Stimulated activated CD8-positive, alpha-beta memory T cell treated with anti-CD3 and anti-CD28 coated beads, Interleukin-7, amount 100 ng/mL, for 48 hours (primary cell): ENCODE data around the gene BHLHE23.

Experiments used
- DNase-seq, 2 donors: peaks; one replicate each; pipeline ENCODE4 v3.0.0-alpha.2; 2020; ENCODE audit warnings: low read depth in 1 of 2; ENCODE audit errors: extremely low read depth in 1 of 2

Gene BHLHE23

DNA sequence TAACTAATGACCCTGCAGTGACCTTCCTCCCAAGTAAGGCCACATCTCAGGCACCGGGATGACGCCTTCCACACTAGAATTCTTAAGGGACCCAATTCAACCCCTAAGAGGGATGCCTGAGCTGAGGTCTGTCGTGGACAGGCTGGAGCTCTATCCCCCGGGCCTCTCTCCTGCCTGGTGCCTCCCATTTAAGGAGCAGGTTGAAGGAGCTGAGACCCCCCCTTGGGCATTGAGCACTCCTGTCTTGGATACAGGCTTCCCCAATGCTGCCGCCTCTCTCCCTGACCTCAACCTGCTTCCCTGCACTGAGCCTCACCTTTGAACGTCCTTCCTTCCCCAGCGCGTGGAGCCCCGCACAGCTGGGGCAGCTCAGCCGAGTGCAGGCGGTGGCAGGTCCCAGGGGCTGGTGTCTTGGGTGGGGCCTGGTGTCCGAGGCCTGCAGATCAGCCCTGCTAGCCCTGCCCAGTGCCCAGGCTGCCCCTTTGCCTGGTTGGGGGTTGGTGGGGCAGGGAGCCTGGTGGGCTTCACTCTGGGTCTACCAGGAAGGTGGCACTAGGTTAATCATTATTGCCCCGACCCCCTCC is 19.9 kb upstream of the BHLHE23 start:
- DNase-seq = no peak

DNA sequence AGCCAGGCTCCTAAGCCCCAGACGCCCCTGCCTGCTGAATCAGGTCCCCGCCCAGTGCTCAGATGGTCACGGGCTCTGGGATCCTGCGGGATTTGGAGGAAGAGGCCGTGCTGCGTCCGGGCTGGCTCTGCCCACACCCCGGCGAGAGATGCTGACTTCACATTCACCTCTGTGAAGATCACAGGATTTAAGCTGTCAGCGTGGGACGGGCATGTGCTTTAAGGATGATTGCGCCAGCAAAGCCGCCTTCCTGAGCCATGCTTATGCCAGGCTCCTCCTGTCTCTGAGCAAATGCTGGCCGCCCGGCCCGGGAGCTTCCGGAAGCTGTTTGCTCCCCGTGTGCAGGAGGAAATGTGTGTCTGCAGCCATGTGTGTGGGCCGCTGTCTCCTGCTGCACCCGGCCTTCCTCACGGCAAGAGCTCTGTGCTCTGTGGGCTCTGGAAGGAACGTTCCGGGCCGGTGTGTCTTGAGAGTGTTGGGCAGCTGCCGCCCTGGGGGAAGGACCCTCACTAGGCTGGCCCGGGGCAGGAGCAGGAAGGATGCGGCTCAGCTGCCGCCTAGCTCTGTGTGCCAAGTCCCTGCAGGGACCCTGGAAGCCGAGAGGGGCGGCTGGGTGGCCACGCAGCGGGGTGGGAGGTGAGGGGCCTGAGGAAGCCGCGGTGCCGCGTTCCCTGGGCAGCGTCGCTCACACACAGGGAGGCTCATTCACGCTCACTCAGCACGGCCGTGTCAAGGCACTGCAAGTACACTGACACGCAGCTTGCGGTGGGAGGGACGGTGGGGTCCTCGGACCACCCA is 19.0 kb upstream of the BHLHE23 start:
- no peak for DNase-seq

GRCh38 chr20:63024573-63025392 is 18.0 kb upstream of the BHLHE23 start:
- no peak for DNase-seq

GRCh38 chr20:63023936-63024571 is 17.3 kb upstream of the BHLHE23 start:
- no peak for DNase-seq

DNA sequence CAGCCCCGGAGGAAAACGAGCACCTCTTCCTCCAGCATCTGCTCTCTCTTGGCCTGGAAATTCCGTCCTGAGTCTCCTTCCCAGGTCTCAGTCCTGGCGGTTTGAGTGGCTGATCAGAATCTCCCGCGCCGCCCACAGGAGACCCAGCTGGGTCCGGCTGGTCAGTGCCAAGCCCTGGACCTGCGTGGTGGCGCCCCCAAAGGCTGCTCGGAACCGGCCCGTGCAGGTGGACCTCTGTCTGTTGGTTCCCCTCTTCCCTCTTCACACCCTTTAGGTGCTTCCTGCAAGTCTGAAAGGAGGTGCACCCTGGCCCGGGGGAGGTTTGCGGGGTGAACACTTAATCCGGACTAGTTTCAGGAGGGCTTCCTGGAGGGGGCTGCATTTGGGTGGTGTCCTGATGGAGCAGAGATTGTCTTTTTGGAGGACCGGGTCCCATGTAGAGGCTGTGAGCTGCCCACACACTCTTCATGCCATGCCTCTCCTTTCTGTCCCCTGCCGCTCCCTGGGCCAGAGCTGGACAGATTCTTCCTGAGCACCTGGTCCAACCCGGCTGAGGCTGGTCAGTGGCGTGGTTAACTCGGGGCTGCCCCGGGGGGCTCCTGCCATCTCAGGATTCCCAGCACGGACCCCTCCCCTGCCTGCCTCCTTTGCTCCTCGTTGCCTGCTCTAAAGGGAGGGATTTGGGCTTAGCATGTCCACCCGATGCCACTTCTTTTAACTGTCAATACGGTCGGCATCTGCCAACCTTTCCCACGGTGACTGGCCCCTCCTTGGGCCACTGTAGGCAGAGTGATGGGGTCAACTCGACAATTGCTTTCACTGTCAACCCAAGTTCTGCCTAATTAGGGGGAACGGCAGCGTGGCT is 16.5 kb upstream of the BHLHE23 start:
- no peak for DNase-seq

GRCh38 chr20:63022501-63022900 is 15.7 kb upstream of the BHLHE23 start:
- DNase-seq = no peak

DNA sequence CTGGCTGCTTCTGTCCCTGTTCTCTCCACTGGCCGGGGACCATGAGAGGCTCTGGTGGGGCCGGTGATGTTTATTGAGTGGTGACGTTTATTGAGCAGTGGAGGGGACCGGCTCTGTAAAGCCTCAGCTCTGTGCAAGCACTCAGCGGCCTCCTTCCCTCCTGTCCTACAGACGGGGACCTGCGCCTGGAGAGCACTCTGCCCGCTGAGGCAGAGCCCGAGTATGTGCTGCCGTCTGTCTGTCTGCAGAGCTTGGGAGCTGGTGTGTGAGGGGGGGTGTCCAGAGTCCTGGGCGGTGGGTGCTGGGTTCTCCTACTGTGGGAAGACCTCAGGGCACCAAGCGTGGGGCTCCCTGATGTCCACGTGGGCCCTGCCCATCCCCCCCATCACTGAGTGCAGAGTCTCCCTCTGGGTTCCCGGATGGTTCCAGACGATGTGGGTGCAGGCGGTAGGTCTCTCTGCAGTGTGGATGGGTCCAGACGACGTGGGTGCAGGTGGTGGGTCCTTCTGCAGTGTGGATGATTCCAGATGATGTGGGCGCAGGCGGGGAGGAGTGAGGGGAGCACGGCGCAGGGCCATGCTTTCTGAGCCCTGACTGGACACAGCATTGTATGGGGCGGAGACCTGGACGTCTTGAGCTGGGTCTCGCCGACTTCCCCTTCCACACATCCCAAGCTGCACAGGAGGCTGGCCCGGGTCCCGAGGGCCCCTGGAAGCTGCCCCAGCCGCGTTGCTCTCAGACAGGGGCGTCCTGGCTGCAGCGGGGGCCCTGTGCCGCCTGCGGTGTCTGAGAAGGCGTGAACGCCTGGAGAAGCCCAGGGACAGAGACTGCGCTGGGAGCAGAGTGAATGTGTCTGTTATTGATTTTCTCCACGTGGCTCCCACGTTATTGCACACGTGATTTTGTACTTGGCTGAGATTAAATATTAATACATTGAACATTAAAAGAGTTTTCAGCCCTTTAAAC is 14.9 kb upstream of the BHLHE23 start:
- DNase-seq = no peak

DNA sequence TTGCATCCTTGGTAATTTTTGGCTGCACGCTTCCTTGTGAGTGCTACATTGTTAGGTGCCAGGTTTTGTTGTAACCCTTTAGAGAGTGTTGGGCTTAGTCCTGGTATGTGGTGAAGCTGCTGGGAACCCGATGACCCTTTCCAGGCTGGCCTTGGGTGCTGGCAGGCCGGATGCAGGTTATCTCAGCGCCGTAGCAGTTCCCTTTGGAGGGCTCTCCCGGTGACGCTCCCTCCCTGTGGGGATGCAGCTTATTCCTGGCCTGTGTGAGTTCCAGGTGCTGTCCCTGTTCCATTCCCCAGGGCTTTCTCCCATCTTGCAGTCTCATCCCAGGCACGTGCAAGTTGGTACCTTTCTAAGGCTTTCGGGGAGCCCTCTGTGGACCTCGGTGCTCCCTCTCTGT is 13.9 kb upstream of the BHLHE23 start:
- DNase-seq = no peak

DNA sequence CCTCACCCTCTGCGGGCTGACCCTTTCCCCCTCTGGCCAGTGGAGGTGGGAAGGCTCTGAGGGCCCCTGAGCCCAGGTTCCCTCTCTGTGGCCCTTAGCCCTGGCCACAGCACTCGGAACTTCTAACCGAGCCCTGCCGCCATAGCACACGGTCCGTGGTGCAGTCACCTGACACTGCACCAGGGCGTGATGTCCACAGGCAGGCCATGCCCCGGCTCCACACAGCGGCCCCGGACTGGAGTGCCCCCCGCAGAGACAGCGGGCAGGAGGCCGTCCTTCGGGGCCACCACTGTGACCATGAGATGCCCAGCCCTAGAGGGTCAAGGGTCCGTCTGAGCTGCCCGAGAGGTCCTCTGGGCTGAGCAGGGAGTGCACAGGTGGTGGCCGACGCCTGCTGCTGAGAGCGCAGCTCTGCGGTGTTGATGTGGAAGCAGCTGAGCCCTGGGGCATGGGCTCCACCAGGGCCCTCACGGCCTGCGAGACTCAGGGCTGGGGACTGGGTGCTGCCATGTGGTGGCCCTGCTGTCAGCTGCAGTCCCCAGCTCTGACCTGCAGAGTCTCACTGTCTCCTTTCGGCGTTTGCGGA is 11.2 kb upstream of the BHLHE23 start:
- no peak for DNase-seq

GRCh38 chr20:63017076-63017825 is 10.5 kb upstream of the BHLHE23 start:
- DNase-seq = no peak

DNA sequence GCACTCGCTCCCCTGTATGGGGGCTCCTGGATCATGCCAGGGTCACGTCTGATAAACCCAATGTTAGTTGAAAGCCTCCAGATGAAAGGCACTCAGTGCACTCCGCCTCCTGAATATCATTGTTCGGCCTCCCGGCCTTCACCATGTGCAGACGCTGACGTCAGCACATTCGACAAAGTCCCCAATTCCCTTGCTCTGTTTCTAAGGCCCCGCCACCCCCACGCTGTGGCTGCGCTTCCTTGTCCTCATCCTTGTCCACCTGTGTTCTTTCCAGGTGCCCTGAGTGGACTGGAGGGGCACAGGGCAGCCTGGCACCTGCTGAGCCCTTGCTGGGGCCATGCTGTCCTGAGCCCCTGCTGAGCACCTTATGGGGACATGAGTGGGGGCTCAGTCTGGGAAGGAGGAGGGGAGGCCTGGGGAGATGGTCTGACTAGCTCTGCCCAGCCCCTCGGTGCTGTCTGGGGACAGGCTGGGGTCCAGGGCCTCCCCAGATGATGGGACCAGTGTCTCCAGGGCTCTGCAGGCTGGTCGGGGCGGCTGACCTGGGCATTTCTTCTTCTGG is 9.8 kb upstream of the BHLHE23 start:
- no peak for DNase-seq

DNA sequence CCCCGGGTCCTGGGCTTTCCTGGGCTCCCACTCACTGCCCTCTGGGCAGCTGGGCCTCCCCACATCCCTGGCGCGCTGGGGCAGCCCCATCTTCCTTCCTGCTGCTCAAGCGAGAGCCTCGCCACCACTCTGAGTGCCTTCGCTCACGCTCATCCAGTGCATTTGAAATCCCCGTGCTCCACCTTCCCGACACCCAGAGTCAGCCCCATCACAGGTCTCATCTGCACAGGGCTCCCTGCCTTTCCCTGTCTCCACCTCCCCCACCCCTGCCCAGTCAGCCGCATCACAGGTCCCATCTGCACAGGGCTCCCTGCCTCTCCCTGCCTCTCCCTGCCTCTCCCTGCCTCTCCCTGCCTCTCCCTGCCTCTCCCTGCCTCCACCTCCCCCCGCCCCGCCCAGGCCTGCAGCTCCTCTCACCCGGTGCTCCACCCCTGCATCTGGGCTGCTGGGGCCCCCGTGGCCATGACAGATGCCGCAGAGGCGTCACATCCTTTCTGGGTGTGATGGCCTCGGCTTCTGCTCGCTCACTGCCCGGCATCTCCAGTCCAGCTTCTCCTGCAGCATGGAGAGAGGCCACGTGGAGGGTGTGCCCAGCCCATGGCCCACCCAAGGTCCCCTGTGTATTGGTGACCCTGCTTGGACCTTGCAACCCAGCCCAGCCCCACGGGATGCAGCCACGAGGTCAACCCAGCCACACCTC is 9.0 kb upstream of the BHLHE23 start:
- no peak for DNase-seq

DNA sequence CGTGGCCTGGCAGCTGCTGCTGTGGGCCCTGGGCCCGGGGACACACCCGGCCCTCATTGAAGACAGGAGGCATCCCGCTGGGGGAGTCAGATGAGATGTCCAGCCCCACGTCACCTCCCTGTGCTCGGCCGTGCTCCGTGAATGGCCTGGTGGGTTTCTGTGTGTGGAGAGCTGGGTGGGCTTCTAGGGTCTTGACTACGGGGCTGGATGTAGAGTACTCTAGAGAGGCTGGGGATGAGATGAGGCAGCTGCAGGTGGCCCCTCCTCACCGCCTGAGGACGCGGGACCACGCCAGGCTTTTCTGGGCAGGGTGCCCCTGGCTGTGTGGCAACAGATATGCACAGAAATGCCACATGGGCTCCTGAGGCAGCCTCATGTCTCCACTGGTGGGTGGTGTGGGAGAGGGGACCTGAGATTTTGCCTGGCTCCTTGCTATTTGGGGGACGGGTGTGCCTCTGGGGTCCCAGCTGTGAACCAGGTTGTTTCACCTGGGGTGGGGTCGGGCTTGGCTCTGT is 8.4 kb upstream of the BHLHE23 start:
- no peak for DNase-seq

- DNase-seq = no peak
These were observed 7.9 kb upstream of the BHLHE23 start for GRCh38 chr20:63014710-63015109.

DNA sequence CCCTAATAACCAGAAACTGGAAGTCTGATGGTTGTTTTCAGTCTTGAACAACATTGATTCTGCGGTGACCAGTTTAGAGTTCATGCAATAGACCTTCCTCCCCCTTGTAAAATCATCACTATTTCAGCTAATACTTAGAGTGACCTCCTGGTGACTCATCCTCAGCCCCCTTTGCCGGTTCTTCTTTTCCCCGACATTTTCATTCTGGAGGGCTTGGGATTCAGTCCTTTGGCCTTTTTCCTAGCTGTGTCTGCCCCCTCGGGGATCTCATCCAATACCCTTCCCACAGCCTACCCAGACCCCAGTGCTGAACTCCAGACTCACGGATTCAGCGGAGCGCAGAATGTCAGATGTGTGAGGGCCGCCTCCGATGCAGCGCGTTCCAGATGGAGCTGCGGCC is 7.5 kb upstream of the BHLHE23 start:
- DNase-seq = no peak

DNA sequence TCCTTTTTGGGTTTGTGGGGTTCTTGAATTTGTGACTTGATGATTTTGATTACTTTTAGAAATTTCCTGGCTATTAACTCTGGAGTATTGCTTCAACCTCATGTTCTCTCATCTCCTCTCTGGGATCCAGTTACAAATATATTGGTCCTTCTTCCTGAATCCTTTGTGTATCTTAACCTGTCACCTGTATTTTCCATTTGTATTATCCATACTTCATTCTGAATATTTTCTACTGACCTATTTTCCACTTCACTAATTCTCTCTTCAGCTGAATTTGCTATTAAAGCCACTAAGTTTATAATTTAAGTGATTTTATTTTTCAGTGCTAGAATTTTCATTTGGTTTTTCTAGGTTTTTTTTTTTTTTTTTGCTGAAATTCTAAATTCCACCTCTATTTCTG is 6.4 kb upstream of the BHLHE23 start:
- DNase-seq = no peak

DNA sequence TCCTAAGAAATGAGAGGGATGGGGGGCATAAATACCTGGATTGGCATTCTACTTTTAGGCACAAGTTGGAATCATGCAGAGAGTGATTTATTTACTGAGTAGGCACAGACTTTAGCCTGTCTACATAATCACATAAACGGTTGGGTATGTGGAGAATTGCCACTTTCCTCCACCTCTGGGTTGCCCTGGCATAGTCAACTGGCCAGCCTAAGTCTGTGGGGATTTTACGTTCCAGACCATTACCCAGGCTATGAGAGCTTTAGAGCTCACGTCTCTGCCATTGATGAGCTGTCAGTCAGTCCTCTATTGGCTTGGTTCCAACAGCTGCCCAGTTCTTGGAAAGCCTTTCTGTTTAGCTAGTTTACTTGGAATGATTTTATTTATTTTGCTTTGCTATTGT is 5.0 kb upstream of the BHLHE23 start:
- no peak for DNase-seq
